Endothelial cell of umbilical vein (primary cell): Measurements from ENCODE around the gene RAB40B.

Experiments used
- CTCF ChIP-seq, 2 donors: IDR thresholded peaks; 1 replicate in 1 of 2; 2 replicates in 1 of 2; pipeline ENCODE4 v1.5.1; 2011; ENCODE audit warnings: low read length in 2 of 2, mild to moderate bottlenecking in 2 of 2, moderate library complexity in 2 of 2, control low read depth in 1 of 2, inconsistent platforms in 1 of 2, low read depth in 1 of 2; ENCODE audit not compliant: insufficient read depth in 1 of 2; ENCODE audit errors: extremely low read depth in 1 of 2
- EZH2 ChIP-seq: IDR thresholded peaks from 2 replicates; pipeline ENCODE4 v1.6.1; 2012; ENCODE audit warnings: borderline replicate concordance, low read depth, mild to moderate bottlenecking, moderate library complexity, low read length, inconsistent platforms; ENCODE audit not compliant: severe bottlenecking
- JUN ChIP-seq: IDR thresholded peaks from 2 replicates; pipeline ENCODE4 v1.6.1; 2011; ENCODE audit warnings: borderline replicate concordance, low read depth; ENCODE audit not compliant: insufficient read length, insufficient read depth
- POLR2A ChIP-seq: IDR thresholded peaks from 2 replicates; pipeline ENCODE4 v1.6.1; 2012; ENCODE audit warnings: low read depth, mild to moderate bottlenecking, control low read depth, low read length
- POLR2AphosphoS5 ChIP-seq: IDR thresholded peaks from 2 replicates; pipeline ENCODE4 v1.6.1; 2012; ENCODE audit warnings: low read depth, mild to moderate bottlenecking, control low read depth, low read length, moderate library complexity; ENCODE audit not compliant: insufficient read depth

- TF ChIP-seq POLR2AphosphoS5 (no peak), CTCF (IDR thresholded peaks at IDR 0.05; ENCODE audit: extremely low read depth in 1 of 2, insufficient read depth in 1 of 2, low read depth in 1 of 2, low read length in 2 of 2) (no peak), POLR2A (no peak), EZH2 (no peak), JUN (no peak)
These were observed 10.7 kb upstream of the RAB40B start for GRCh38 chr17:82709024-82709675.
